Putamen (tissue), 1 donor: Measurements from ENCODE around the gene TECPR2.
"Not testable (repeated sequence)": the region's sequence is repeated elsewhere in the genome, so short reads cannot be mapped to it uniquely, and the experiment has no call there.

Experiments used
- DNase-seq: peaks from one replicate; pipeline ENCODE4 v3.0.0-alpha.2; 2016; ENCODE audit warnings: low spot score

Gene TECPR2

GRCh38 chr14:102330806-102331205 lies 31.9 kb upstream of the TECPR2 start:
- DNase-seq = no peak

GRCh38 chr14:102333390-102333789 lies 29.4 kb upstream of the TECPR2 start:
- no peak for DNase-seq

- no peak for DNase-seq
Observed at GRCh38 chr14:102333795-102334705, 28.7 kb upstream of the TECPR2 start.

GRCh38 chr14:102335163-102335562 lies 27.6 kb upstream of the TECPR2 start:
- DNase-seq = no peak

GRCh38 chr14:102338724-102339123 lies 24.0 kb upstream of the TECPR2 start:
- DNase-seq = no peak

GRCh38 chr14:102341566-102341965 lies 21.2 kb upstream of the TECPR2 start:
- DNase-seq = no peak

- no peak for DNase-seq
Observed at GRCh38 chr14:102342238-102342637, 20.5 kb upstream of the TECPR2 start.

- DNase-seq = no peak
Observed at GRCh38 chr14:102344084-102344483, 18.7 kb upstream of the TECPR2 start.

- DNase-seq = peak; percentile 95
Observed at GRCh38 chr14:102344485-102344884, 18.3 kb upstream of the TECPR2 start.

GRCh38 chr14:102345232-102345631 lies 17.5 kb upstream of the TECPR2 start:
- DNase-seq = no peak

- DNase-seq = no peak
Observed at GRCh38 chr14:102346645-102347044, 16.1 kb upstream of the TECPR2 start.

GRCh38 chr14:102348376-102348775 lies 14.4 kb upstream of the TECPR2 start:
- no peak for DNase-seq

- no peak for DNase-seq
Observed at GRCh38 chr14:102351023-102351422, 11.7 kb upstream of the TECPR2 start.

- DNase-seq = not testable (repeated sequence)
Observed at GRCh38 chr14:102351593-102351992, 11.1 kb upstream of the TECPR2 start.

GRCh38 chr14:102352213-102352612 lies 10.5 kb upstream of the TECPR2 start:
- no peak for DNase-seq

GRCh38 chr14:102353126-102353619 lies 9.6 kb upstream of the TECPR2 start:
- no peak for DNase-seq

GRCh38 chr14:102356280-102356679 lies 6.5 kb upstream of the TECPR2 start:
- no peak for DNase-seq

GRCh38 chr14:102359341-102359740 lies 3.4 kb upstream of the TECPR2 start:
- DNase-seq = no peak

- no peak for DNase-seq
Observed at GRCh38 chr14:102360388-102360787, 2.4 kb upstream of the TECPR2 start.

- no peak for DNase-seq
Observed at GRCh38 chr14:102362084-102362483, 657 bp upstream of the TECPR2 start.

GRCh38 chr14:102363182-102363943 lies 622 bp downstream of the TECPR2 start:
- DNase-seq = no peak

GRCh38 chr14:102370305-102370809 lies 7.6 kb downstream of the TECPR2 start:
- no peak for DNase-seq

GRCh38 chr14:102371361-102371760 lies 8.6 kb downstream of the TECPR2 start:
- no peak for DNase-seq
